Midbrain (tissue), 1 donor: ENCODE measurements around the gene SORBS1.

Source experiments
- DNase-seq: peaks from one replicate; lab custom pipeline; 2025; lab: John Stamatoyannopoulos, UW

The SORBS1 gene

GRCh38 chr10:95289921-95290421 is 271.2 kb downstream of the SORBS1 start:
- DNase-seq = no peak

GRCh38 chr10:95289003-95289920 is 271.9 kb downstream of the SORBS1 start:
- no peak for DNase-seq

DNA sequence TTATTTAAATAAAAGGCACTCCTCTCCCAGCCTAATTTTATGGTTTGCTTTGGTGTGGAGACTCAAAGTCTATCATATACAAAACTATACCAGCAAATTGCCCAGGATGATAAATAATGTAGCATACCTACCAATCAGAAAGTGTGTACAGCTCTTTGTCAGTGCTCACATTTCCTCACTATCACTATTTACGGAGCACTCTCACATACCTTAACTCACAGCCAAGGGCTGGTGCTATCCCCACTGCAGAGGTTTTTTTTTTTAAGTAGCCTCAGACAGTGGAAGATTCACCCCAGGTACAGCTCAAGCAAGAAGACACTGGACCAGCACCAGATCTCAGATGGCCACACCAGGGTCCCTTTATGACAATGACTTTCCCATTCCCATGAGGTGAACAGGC is 272.9 kb downstream of the SORBS1 start:
- no peak for DNase-seq

- DNase-seq = no peak
Observed at GRCh38 chr10:95287281-95287680, 273.9 kb downstream of the SORBS1 start.

DNA sequence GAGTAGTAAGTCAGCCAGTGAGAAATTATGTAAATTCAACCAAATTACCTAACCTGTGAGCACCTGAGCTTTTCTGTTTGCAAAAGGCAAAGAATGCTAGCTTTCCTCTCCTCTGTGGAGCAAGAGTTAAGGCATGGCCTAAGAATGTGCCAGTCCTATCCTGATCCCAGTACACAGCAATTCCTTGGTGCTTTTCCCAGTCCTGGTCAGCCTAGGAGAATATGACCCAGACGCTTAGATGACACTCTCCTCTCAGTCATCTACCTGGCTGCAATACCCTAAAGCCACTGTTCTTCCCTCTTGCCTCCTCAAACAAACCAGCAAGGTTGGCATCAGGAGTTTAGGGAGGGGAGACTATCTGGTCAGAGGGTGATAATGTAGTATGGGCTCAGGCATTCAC is 274.5 kb downstream of the SORBS1 start:
- no peak for DNase-seq

DNA sequence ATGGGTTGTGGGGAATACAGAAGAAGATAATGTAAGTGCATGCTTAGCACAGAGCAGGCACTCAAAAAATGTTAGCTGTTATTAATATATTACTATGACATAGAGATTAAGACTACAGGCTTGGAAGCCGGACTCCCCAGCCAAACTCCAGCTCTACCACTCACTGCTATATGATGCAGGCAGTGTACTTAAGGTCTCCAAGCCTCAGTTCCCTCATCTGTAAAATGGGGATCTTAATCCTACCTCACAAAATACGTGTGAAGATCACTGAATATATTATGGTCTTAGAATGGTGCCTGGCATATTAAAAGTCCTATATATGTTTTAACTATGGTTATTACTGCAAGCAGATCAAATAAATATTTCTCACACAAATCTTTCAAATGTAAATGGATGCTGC is 275.6 kb downstream of the SORBS1 start:
- no peak for DNase-seq

GRCh38 chr10:95284807-95285206 is 276.4 kb downstream of the SORBS1 start:
- DNase-seq = no peak

DNA sequence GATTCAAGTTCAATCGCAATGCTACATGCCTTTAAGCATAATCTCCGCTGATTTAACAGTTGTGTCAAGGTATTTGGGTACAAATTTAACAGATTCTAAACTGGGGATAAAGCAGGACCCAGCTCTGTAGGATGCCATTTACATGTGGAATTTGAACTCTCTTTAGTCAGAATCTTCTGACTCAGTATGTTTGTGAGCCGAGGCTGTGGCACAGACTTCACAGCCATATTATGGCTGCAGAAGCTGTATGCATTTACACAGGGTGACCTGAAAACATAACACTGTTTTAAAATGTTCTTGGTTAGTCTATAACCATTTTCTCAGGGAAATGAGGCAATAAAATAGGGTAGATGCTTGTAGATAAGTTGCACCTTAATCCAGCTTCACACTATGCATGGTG is 279.1 kb downstream of the SORBS1 start:
- DNase-seq = no peak

DNA sequence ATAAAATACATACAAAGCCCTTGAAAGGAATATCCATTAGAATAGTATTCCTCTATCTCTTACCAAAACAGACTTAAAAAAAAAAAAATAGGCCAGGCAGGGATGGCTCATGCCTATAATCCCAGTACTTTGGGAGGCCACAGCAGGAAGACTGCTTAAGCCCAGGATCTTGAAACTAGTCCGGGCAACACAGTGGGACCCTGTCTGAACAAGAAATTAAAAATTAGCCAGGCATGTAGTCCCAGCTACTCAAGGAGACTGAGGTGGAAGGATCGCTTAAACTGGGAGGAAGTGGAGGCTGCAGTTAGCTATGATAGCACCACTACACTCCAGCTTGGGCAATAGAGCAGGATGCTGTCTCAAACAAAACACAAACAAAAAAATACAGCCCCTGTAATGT is 280.0 kb downstream of the SORBS1 start:
- no peak for DNase-seq

GRCh38 chr10:95280637-95281036 is 280.5 kb downstream of the SORBS1 start:
- DNase-seq = no peak

- DNase-seq = no peak
Observed at GRCh38 chr10:95279042-95279820, 281.9 kb downstream of the SORBS1 start.

GRCh38 chr10:95278061-95278988 is 282.8 kb downstream of the SORBS1 start:
- DNase-seq = no peak

GRCh38 chr10:95277614-95278013 is 283.6 kb downstream of the SORBS1 start:
- no peak for DNase-seq

- DNase-seq = no peak
Observed at GRCh38 chr10:95277201-95277570, 284.0 kb downstream of the SORBS1 start.

GRCh38 chr10:95276367-95277200 is 284.6 kb downstream of the SORBS1 start:
- no peak for DNase-seq

DNA sequence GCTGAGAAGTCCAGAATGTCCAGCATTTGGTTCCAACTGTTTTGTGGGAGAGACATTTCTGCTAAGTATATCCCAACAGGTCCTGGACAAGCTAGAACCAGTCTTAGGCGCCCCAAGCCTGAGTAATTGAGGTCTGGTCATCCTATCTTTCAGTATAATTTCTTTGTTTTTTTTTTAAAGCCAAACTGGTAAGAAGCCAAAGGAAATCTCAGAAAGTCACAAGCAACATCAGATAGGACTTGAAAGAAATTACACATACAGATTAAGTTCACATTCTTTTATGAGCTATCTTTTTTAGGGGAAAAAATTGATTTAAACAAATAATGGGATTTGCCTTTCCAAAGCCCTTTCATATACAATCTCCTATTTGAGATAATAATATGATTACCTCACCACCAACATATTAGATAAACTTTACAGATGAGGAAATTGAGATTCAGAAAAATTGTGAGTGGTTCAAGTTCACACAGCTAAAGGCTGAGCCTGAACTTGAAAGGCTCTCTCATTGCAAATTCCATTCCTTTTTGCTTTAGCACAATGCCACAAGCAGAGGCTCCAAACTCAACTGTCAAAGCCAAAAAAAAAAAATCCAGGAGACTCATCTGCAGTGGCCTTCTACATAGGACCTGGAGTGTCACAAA is 285.3 kb downstream of the SORBS1 start:
- DNase-seq = no peak

- DNase-seq = no peak
Observed at GRCh38 chr10:95273393-95274312, 287.5 kb downstream of the SORBS1 start.

DNA sequence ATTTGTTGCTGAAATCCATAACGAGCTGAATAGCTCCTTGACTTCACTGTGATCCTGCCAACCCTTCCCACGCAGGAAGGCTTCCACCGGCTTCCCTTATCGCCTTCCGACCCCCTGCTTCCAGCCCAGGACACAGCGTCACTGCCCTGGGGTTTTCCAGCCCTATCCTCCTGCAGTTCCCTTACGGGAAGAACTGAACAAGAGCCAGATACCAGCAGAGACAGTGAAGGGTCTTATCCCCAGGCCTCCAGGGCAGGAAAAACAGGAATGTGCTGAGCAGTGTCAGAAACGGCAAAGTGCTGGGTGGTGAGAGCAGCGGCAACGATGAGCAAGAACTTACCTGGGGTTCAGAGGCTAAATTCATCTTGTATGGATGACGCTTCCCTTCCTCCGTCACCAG is 292.7 kb downstream of the SORBS1 start:
- no peak for DNase-seq

GRCh38 chr10:95267251-95267650 is 293.9 kb downstream of the SORBS1 start:
- DNase-seq = no peak
